Spleen (tissue), 11 donors: Measurements from ENCODE around the gene RPLP1. TPM values are rescaled to one million over a fixed set of nuclear protein-coding genes. Genes with fewer than 3 reads are reported as not detected.

Experiments
- DNase-seq: peaks from one replicate; pipeline ENCODE4 v3.0.0-alpha.2; 2020
- H3K27ac ChIP-seq, 8 donors: fragments of 200-600 bp; sonication (generic) in 7 of 8; 1 replicate in 4 of 8; 2 replicates in 4 of 8; pipeline versions ENCODE4 v1.5.0 to v1.8.0; 2016 to 2021; ENCODE audit warnings: inconsistent platforms in 4 of 8, mild to moderate bottlenecking in 4 of 8, moderate library complexity in 1 of 8
- H3K27me3 ChIP-seq, 7 donors: fragments of 200-600 bp; sonication (generic) in 6 of 7; replicated peaks in 1 of 7; 1 replicate in 4 of 7; 2 replicates in 3 of 7; pipeline versions ENCODE4 v1.5.0 to v1.8.0; 2016 to 2021; ENCODE audit warnings: inconsistent platforms in 3 of 7, mild to moderate bottlenecking in 1 of 7
- H3K36me3 ChIP-seq, 6 donors: fragments of 200-600 bp; sonication (generic) in 5 of 6; 1 replicate in 4 of 6; 2 replicates in 2 of 6; pipeline versions ENCODE4 v1.5.0 to v1.8.0; 2016 to 2021; ENCODE audit warnings: inconsistent platforms in 2 of 6
- H3K4me1 ChIP-seq, 6 donors: fragments of 200-600 bp; sonication (generic) in 5 of 6; 1 replicate in 3 of 6; 2 replicates in 3 of 6; pipeline versions ENCODE4 v1.5.0 to v1.8.0; 2016 to 2021; ENCODE audit warnings: inconsistent platforms in 3 of 6
- H3K4me3 ChIP-seq, 8 donors: fragments of 200-600 bp; sonication (generic) in 7 of 8; 1 replicate in 4 of 8; 2 replicates in 4 of 8; pipeline versions ENCODE4 v1.5.0 to v1.8.0; 2016 to 2021; ENCODE audit warnings: inconsistent platforms in 4 of 8, mild to moderate bottlenecking in 4 of 8, moderate library complexity in 2 of 8
- H3K9me3 ChIP-seq, 8 donors: fragments of 200-600 bp; sonication (generic) in 7 of 8; 1 replicate in 4 of 8; 2 replicates in 4 of 8; pipeline versions ENCODE4 v1.5.0 to v1.8.0; 2016 to 2021; ENCODE audit warnings: inconsistent platforms in 4 of 8
- CTCF ChIP-seq, 11 experiments: fragments of 200-600 bp in 7 of 11; fragments of 450-650 bp in 4 of 11; sonication (generic) in 4 of 11; IDR thresholded peaks in 8 of 11; conservative IDR thresholded peaks in 3 of 11; 1 replicate in 7 of 11; 2 replicates in 4 of 11; pipeline versions ENCODE4 v1.4.0 to v1.8.0; 2016 to 2021; ENCODE audit warnings: antibody characterized with exemption in 11 of 11, inconsistent platforms in 4 of 11, mild to moderate bottlenecking in 1 of 11
- POLR2A ChIP-seq, 3 donors: fragments of 450-650 bp; IDR thresholded peaks; one replicate each; pipeline ENCODE4 v1.5.1; 2017; ENCODE audit warnings: antibody characterized with exemption in 3 of 3, mild to moderate bottlenecking in 1 of 3
- POLR2AphosphoS5 ChIP-seq, 3 donors: sonication (generic); formaldehyde crosslinking; IDR thresholded peaks; one replicate each; pipeline ENCODE4 v1.5.1; 2017; ENCODE audit warnings: antibody characterized with exemption in 3 of 3
- WGBS, 5 donors: extraction: QIAGEN DNeasy Blood & Tissue Kit in 3 of 5; methylation state at CpG; one replicate each; pipeline versions ENCODE4 v1.1.5 to v1.1.7; 2013 to 2018; 5-methylcytosine and 5-hydroxymethylcytosine counted together
- intact Hi-C: fragments of 100-400 bp; cut with DNase I; formaldehyde crosslinking; loops from one replicate; pipeline ENCODE4 v1.15.0; 2023; ENCODE audit warnings: low total_unique reads
- polyA plus RNA-seq, 3 donors: library from polyadenylated mRNA; stranded (reverse); fragments of 200-250 nt; gene quantifications; one replicate each; pipeline ENCODE4 v1.2.1, GENCODE V29; 2013
- total RNA-seq, 7 donors: library from RNA; depleted of rRNA in 3 of 7; stranded (reverse); fragments of >200 nt in 3 of 7; fragmentation: NEBNext Ultra II Directional in 4 of 7; extraction: Animal tissue kit (Norgen Biotek cat#: 25700) in 4 of 7; gene quantifications; one replicate each; pipeline versions ENCODE4 v1.1.0 to v1.2.1, GENCODE V29; 2016 to 2021
- donor health status: healthy with polysubstance abuse.
- donor health status: DM: no; HTN: no; CAD: no; lungs with moderate emphysema.
- donor health status: DM: no; HTN: no; CAD: no.
- donor health status: Bipolar disorder and iron deficiency.
- donor health status: healthy.
- donor health status: DM: no; HTN: no; CAD: no.
- donor health status: DM: yes; HTN: yes; CAD: no.

RPLP1 gene
- total and polyA plus RNA-seq, 10 donors: 439 to 3,995 (median 1,492) TPM

- no peak for TF ChIP-seq POLR2A (IDR thresholded peaks at IDR 0.05)
- DNase-seq: no peak
These were observed 45.0 kb downstream of the RPLP1 start for GRCh38 chr15:69497667-69498066.

GRCh38 chr15:69498282-69498681 lies 45.7 kb downstream of the RPLP1 start:
- H3K4me3 ChIP-seq: no peak overlapping the region
- no peaks in the 10 kb centered on the region for H3K9me3 ChIP-seq
- H3K27ac ChIP-seq: no peak overlapping the region
- H3K27me3 ChIP-seq: peaks cover 0 to 3% (median 0%) of the 10 kb centered on the region in 7 donors
- no peaks in the 10 kb centered on the region for H3K4me1 ChIP-seq
- DNase-seq: no peak
- TF ChIP-seq CTCF (IDR thresholded peaks at IDR 0.05 in 8 of 11, conservative IDR thresholded peaks at IDR 0.05 in 3 of 11): no peak
- TF ChIP-seq POLR2AphosphoS5 (IDR thresholded peaks at IDR 0.05): no peak
- TF ChIP-seq POLR2A (IDR thresholded peaks at IDR 0.05): no peak
- no peaks in the 10 kb centered on the region for H3K36me3 ChIP-seq
- 90 to 93% (median 91%) methylated on average over 15 of the region's 15 CpGs for WGBS, 5 donors
- intact Hi-C loops: no loop called here

More at GRCh38 chr15:69497667-69498066, 45.0 kb downstream of the RPLP1 start:
- Histone ChIP-seq H3K36me3 (no peaks in the 10 kb centered on the region), H3K27me3 (peaks cover 0 to 3% (median 0%) of the 10 kb centered on the region in 7 donors), H3K4me3 (no peak overlapping the region), H3K4me1 (no peaks in the 10 kb centered on the region), H3K9me3 (no peaks in the 10 kb centered on the region), H3K27ac (no peak overlapping the region)
- 72 to 92% (median 78%) methylated on average over 1 of the region's 1 CpG for WGBS, 5 donors
- intact Hi-C loops: no loop called here

GRCh38 chr15:69498987-69499386 lies 46.4 kb downstream of the RPLP1 start:
- WGBS, 5 donors: 79 to 92% (median 82%) methylated on average over 6 of the region's 6 CpGs
- intact Hi-C loops: no loop called here

GRCh38 chr15:69499521-69500211 lies 47.0 kb downstream of the RPLP1 start:
- H3K4me1 ChIP-seq: no peaks in the 10 kb centered on the region
- H3K27me3 ChIP-seq: peaks cover 0 to 3% (median 0%) of the 10 kb centered on the region in 7 donors
- intact Hi-C loops: no loop called here
- no peak for TF ChIP-seq POLR2AphosphoS5 (IDR thresholded peaks at IDR 0.05)
- TF ChIP-seq POLR2A (IDR thresholded peaks at IDR 0.05): no peak
- TF ChIP-seq CTCF (IDR thresholded peaks at IDR 0.05 in 8 of 11, conservative IDR thresholded peaks at IDR 0.05 in 3 of 11): no peak
- no peak for DNase-seq
- H3K9me3 ChIP-seq: no peaks in the 10 kb centered on the region
- peak overlapping the region in 1 of 8 donors; percentile 15 for H3K27ac ChIP-seq
- H3K36me3 ChIP-seq: no peaks in the 10 kb centered on the region
- 71 to 82% (median 75%) methylated on average over 13 to 14 of the region's 14 CpGs for WGBS, 5 donors
- H3K4me3 ChIP-seq: no peak overlapping the region

More at GRCh38 chr15:69498987-69499386, 46.4 kb downstream of the RPLP1 start:
- H3K4me3 ChIP-seq: no peak overlapping the region
- peak overlapping the region in 1 of 8 donors; percentile 33 for H3K27ac ChIP-seq
- H3K27me3 ChIP-seq: peaks cover 0 to 3% (median 0%) of the 10 kb centered on the region in 7 donors
- H3K36me3 ChIP-seq: no peaks in the 10 kb centered on the region
- H3K9me3 ChIP-seq: no peaks in the 10 kb centered on the region
- TF ChIP-seq POLR2A (IDR thresholded peaks at IDR 0.05) (no peak), POLR2AphosphoS5 (IDR thresholded peaks at IDR 0.05) (no peak), CTCF (IDR thresholded peaks at IDR 0.05 in 8 of 11, conservative IDR thresholded peaks at IDR 0.05 in 3 of 11) (no peak)
- no peaks in the 10 kb centered on the region for H3K4me1 ChIP-seq
- no peak for DNase-seq
